Caco-2 (cell line): Measurements from ENCODE around the gene ARSK. TPM values are rescaled to one million over a fixed set of nuclear protein-coding genes. Genes with fewer than 3 reads are reported as not detected.

Experiments
- BruUV-seq: library from RNA; stranded (reverse); fragments of 400-500 nt; replicated peaks from 2 replicates; lab custom pipeline; 2021; lab: Mats Ljungman, UMichigan
- CTCF ChIA-PET: fragments of 300-600 bp; sonication (Branson Sonifier 250); formaldehyde crosslinking; loops from one replicate; lab custom pipeline; 2022; ENCODE audit warnings: antibody characterized with exemption; lab: Charles Lee
- POLR2A ChIA-PET: fragments of 300-600 bp; sonication (Branson Sonifier 250); formaldehyde crosslinking; loops from one replicate; lab custom pipeline; 2022; ENCODE audit warnings: antibody characterized with exemption; lab: Charles Lee
- DNase-seq, 2 experiments: peaks; one replicate each; pipeline versions ENCODE4 v3.0.0 to v3.0.0-alpha.2; 2020 to 2022
- H3K27me3 ChIP-seq: replicated peaks from 2 replicates; pipeline ENCODE4 v1.6.0; 2011; ENCODE audit warnings: low read length; ENCODE audit not compliant: control insufficient read depth, insufficient read depth
- H3K36me3 ChIP-seq: 2 replicates; pipeline ENCODE4 v1.5.1; 2011; ENCODE audit warnings: low read length; ENCODE audit not compliant: control insufficient read depth, insufficient read depth
- H3K4me1 ChIP-seq: fragments of 250-450 bp; sonication (Bioruptor Pico); 2 replicates; pipeline ENCODE4 v1.5.1; 2020; ENCODE audit warnings: mild to moderate bottlenecking
- H3K4me3 ChIP-seq: 2 replicates; pipeline ENCODE4 v1.5.1; 2011; ENCODE audit warnings: low read depth, mild to moderate bottlenecking, control low read depth, low read length
- H3K9me3 ChIP-seq: fragments of 250-450 bp; sonication (Bioruptor Pico); 2 replicates; pipeline ENCODE4 v1.5.1; 2020; ENCODE audit warnings: mild to moderate bottlenecking, moderate library complexity
- H3K27ac Mint-ChIP-seq: one replicate; pipeline ENCODE4 v1.8.0; 2022; ENCODE audit warnings: mixed read lengths; ENCODE audit not compliant: unreplicated experiment
- H3K27me3 Mint-ChIP-seq: one replicate; pipeline ENCODE4 v1.8.0; 2022; ENCODE audit warnings: mixed read lengths; ENCODE audit not compliant: insufficient read depth, unreplicated experiment
- H3K36me3 Mint-ChIP-seq: one replicate; pipeline ENCODE4 v1.8.0; 2022; ENCODE audit warnings: mild to moderate bottlenecking, mixed read lengths; ENCODE audit not compliant: insufficient read depth, unreplicated experiment
- H3K4me1 Mint-ChIP-seq: one replicate; pipeline ENCODE4 v1.8.0; 2022; ENCODE audit warnings: low read depth, mixed read lengths; ENCODE audit not compliant: unreplicated experiment
- H3K4me3 Mint-ChIP-seq: one replicate; pipeline ENCODE4 v1.8.0; 2022; ENCODE audit warnings: mild to moderate bottlenecking, moderate library complexity, mixed read lengths; ENCODE audit not compliant: unreplicated experiment
- H3K9me3 Mint-ChIP-seq: one replicate; pipeline ENCODE4 v1.8.0; 2022; ENCODE audit warnings: mixed read lengths; ENCODE audit not compliant: unreplicated experiment
- intact Hi-C: fragments of 100-400 bp; cut with micrococcal nuclease; formaldehyde crosslinking; loops from one replicate; pipeline ENCODE4 v1.10.0; 2022; ENCODE audit not compliant: unreplicated experiment
- total RNA-seq: library from RNA; stranded (reverse); gene quantifications from 2 replicates; pipeline ENCODE4 v1.2.3, GENCODE V29; 2022
- TF ChIP-seq, protein P1 (sequence below), 2 experiments: fragments of 200-600 bp in 1 of 2; IDR thresholded peaks; 1 replicate in 1 of 2; 2 replicates in 1 of 2; pipeline versions ENCODE4 v1.5.1 to v1.8.0; 2011 to 2022; ENCODE audit warnings: antibody characterized with exemption in 1 of 2, control low read depth in 1 of 2, inconsistent platforms in 1 of 2, low read depth in 1 of 2, low read length in 1 of 2, mild to moderate bottlenecking in 1 of 2, moderate library complexity in 1 of 2; ENCODE audit not compliant: insufficient read depth in 1 of 2, severe bottlenecking in 1 of 2, unreplicated experiment in 1 of 2

Gene ARSK
- total RNA-seq, 1 experiment from 2014 or later: 5.0 TPM

DNA sequence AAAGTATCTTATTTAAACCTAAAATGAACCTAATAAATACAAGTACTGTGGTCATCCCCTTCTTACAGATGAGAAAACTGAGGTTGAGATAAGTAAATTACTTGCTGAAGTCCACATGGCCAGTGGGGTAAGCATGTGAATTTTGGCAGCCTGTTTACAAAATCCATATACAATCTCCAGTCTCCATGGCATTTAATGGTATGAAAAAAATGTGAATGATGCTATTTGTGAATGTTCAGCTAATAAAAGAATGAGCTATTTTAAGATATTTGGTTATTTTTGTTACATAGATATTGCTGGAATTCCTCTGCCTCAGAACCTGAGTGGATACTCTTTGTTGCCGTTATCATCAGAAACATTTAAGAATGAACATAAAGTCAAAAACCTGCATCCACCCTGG is 45.7 kb downstream of the ARSK start:
- TF ChIP-seq, protein P1, sequence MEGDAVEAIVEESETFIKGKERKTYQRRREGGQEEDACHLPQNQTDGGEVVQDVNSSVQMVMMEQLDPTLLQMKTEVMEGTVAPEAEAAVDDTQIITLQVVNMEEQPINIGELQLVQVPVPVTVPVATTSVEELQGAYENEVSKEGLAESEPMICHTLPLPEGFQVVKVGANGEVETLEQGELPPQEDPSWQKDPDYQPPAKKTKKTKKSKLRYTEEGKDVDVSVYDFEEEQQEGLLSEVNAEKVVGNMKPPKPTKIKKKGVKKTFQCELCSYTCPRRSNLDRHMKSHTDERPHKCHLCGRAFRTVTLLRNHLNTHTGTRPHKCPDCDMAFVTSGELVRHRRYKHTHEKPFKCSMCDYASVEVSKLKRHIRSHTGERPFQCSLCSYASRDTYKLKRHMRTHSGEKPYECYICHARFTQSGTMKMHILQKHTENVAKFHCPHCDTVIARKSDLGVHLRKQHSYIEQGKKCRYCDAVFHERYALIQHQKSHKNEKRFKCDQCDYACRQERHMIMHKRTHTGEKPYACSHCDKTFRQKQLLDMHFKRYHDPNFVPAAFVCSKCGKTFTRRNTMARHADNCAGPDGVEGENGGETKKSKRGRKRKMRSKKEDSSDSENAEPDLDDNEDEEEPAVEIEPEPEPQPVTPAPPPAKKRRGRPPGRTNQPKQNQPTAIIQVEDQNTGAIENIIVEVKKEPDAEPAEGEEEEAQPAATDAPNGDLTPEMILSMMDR (IDR thresholded peaks at IDR 0.05; ENCODE audit: insufficient read depth in 1 of 2, low read depth in 1 of 2, low read length in 1 of 2, severe bottlenecking in 1 of 2, unreplicated experiment in 1 of 2): no peak
- ChIA-PET POLR2A (interaction anchor here (0.5 kb wide), 1 partner anchor 9 kb away, joined by 14 read pairs; no protein-coding TSS in a partner anchor), CTCF (no interaction called here)
- no peaks in the 10 kb centered on the region for H3K9me3 ChIP-seq
- H3K36me3 ChIP-seq: no peaks in the 10 kb centered on the region
- no TSS peak for BruUV-seq
- Mint-ChIP-seq H3K27ac (no peak overlapping the region), H3K27me3 (no peaks in the 10 kb centered on the region), H3K4me1 (peaks cover 8% of the 10 kb centered on the region), H3K9me3 (no peaks in the 10 kb centered on the region), H3K4me3 (no peak overlapping the region), H3K36me3 (peaks cover 5% of the 10 kb centered on the region)
- DNase-seq: no peak
- intact Hi-C loops: no loop called here
- H3K4me3 ChIP-seq: no peak overlapping the region
- H3K27me3 ChIP-seq: no peaks in the 10 kb centered on the region
- no peaks in the 10 kb centered on the region for H3K4me1 ChIP-seq

DNA sequence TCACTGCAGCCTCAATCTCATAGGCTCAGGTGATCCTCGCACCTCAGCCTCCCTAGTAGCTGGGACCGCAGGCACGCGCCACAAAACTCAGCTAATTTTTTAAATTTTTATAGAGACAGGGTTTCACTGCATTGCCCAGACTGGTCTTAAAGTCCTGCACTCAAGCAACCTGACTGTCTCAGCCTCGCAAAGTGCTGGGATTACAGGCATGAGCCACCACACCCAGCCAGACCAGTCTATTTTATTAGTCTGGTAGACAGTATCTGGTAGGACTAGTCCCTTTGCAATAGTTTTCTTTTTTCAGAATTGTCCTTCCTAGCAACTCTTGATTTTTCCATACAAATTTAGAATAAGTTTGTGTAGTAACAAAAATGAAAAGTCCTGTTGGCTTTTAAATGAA is 50.9 kb downstream of the ARSK start:
- H3K36me3 Mint-ChIP-seq: peaks cover 6% of the 10 kb centered on the region
- POLR2A ChIA-PET: no interaction called here
- no peak overlapping the region for H3K27ac Mint-ChIP-seq
- no peak overlapping the region for H3K4me3 ChIP-seq
- no peak overlapping the region for H3K4me3 Mint-ChIP-seq
- H3K9me3 Mint-ChIP-seq: no peaks in the 10 kb centered on the region
- H3K4me1 ChIP-seq: no peaks in the 10 kb centered on the region
- intact Hi-C loops: loop anchor here (5.0 kb wide), 1 partner anchor 48 kb away; the partner anchor contains the start of gene ARSK
- H3K4me1 Mint-ChIP-seq: no peaks in the 10 kb centered on the region
- H3K27me3 Mint-ChIP-seq: no peaks in the 10 kb centered on the region
- CTCF ChIA-PET: no interaction called here
- no peaks in the 10 kb centered on the region for H3K9me3 ChIP-seq
- no peak for DNase-seq
- H3K36me3 ChIP-seq: no peaks in the 10 kb centered on the region
- TF ChIP-seq, protein P1 (IDR thresholded peaks at IDR 0.05; ENCODE audit: insufficient read depth in 1 of 2, low read depth in 1 of 2, low read length in 1 of 2, severe bottlenecking in 1 of 2, unreplicated experiment in 1 of 2): no peak
- no TSS peak for BruUV-seq
- H3K27me3 ChIP-seq: no peaks in the 10 kb centered on the region

DNA sequence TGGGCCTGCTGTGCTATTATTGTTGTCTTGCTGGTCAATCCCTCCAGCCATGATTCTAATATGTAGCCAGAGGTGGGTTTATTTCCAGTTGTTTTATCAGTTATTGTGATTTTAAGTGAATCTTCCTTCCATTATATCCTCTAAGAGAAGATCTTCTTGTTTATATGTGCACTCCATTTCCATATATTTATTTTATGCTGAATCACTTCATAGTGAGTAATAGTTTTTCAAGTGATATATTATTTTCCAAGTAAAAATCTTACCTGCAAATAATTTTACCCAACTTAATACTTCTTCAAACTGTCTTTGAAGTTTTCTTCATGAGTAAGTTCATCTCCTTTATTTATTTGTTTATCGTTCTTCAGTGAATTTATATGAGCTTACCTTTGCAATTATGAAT is 51.5 kb downstream of the ARSK start:
- no peaks in the 10 kb centered on the region for H3K27me3 Mint-ChIP-seq
- TF ChIP-seq, protein P1 (IDR thresholded peaks at IDR 0.05; ENCODE audit: insufficient read depth in 1 of 2, low read depth in 1 of 2, low read length in 1 of 2, severe bottlenecking in 1 of 2, unreplicated experiment in 1 of 2): no peak
- CTCF ChIA-PET: no interaction called here
- Histone ChIP-seq H3K9me3 (no peaks in the 10 kb centered on the region), H3K4me3 (no peak overlapping the region), H3K4me1 (no peaks in the 10 kb centered on the region), H3K36me3 (no peaks in the 10 kb centered on the region), H3K27me3 (no peaks in the 10 kb centered on the region)
- no peaks in the 10 kb centered on the region for H3K4me1 Mint-ChIP-seq
- H3K36me3 Mint-ChIP-seq: peaks cover 6% of the 10 kb centered on the region
- POLR2A ChIA-PET: no interaction called here
- H3K4me3 Mint-ChIP-seq: no peak overlapping the region
- H3K27ac Mint-ChIP-seq: no peak overlapping the region
- no peak for DNase-seq
- intact Hi-C loops: loop anchor here (5.0 kb wide), 1 partner anchor 49 kb away; the partner anchor contains the start of gene ARSK
- no peaks in the 10 kb centered on the region for H3K9me3 Mint-ChIP-seq
- no TSS peak for BruUV-seq
